A673 (cell line): ENCODE measurements around the gene SYNDIG1L. TPM values are rescaled to one million over a fixed set of nuclear protein-coding genes. Genes with fewer than 3 reads are reported as not detected.

Source experiments
- BruUV-seq: library from RNA; stranded (reverse); fragments of 400-500 nt; replicated peaks from 2 replicates; lab custom pipeline; 2021; lab: Mats Ljungman, UMichigan
- CTCF ChIA-PET: fragments of 300-600 bp; sonication (Branson Sonifier 250); formaldehyde crosslinking; loops from one replicate; lab custom pipeline; 2022; ENCODE audit warnings: antibody characterized with exemption; lab: Charles Lee
- POLR2A ChIA-PET: fragments of 300-600 bp; sonication (Branson Sonifier 250); formaldehyde crosslinking; loops from one replicate; lab custom pipeline; 2022; ENCODE audit warnings: antibody characterized with exemption; ENCODE audit not compliant: low non-redundant PET; lab: Charles Lee
- DNase-seq: peaks from one replicate; pipeline ENCODE4 v3.0.0-alpha.2; 2015; ENCODE audit warnings: low spot score
- H3K27ac ChIP-seq: fragments of 200-600 bp; sonication (generic); 2 replicates; pipeline ENCODE4 v1.5.1; 2016; ENCODE audit warnings: mixed run types, low read depth, mild to moderate bottlenecking, mixed read lengths, antibody characterized with exemption, low read length; ENCODE audit not compliant: poor library complexity, severe bottlenecking
- H3K27me3 ChIP-seq: fragments of 200-600 bp; sonication (generic); replicated peaks from 2 replicates; pipeline ENCODE4 v1.6.1; 2017; ENCODE audit warnings: mixed run types, low read depth, mild to moderate bottlenecking, mixed read lengths, antibody characterized with exemption, low read length; ENCODE audit not compliant: insufficient read depth, poor library complexity
- H3K36me3 ChIP-seq: fragments of 200-600 bp; sonication (generic); 2 replicates; pipeline ENCODE4 v1.6.1; 2016; ENCODE audit warnings: mixed run types, mild to moderate bottlenecking, mixed read lengths, antibody characterized with exemption, low read length; ENCODE audit not compliant: insufficient read depth, poor library complexity, severe bottlenecking
- H3K4me1 ChIP-seq: fragments of 200-600 bp; sonication (generic); 2 replicates; pipeline ENCODE4 v1.6.1; 2017; ENCODE audit warnings: mixed run types, mild to moderate bottlenecking, mixed read lengths, antibody characterized with exemption, low read length; ENCODE audit not compliant: insufficient read depth, poor library complexity, severe bottlenecking
- H3K4me3 ChIP-seq: fragments of 200-600 bp; sonication (generic); 2 replicates; pipeline ENCODE4 v1.5.1; 2016; ENCODE audit warnings: low read depth, mixed run types, mild to moderate bottlenecking, mixed read lengths, low read length; ENCODE audit not compliant: poor library complexity, severe bottlenecking
- H3K9me3 ChIP-seq: fragments of 200-600 bp; sonication (generic); 2 replicates; pipeline ENCODE4 v1.6.1; 2016; ENCODE audit warnings: mixed run types, low read depth, mild to moderate bottlenecking, mixed read lengths, antibody characterized with exemption, low read length; ENCODE audit not compliant: poor library complexity, severe bottlenecking
- EZH2 ChIP-seq: fragments of 200-600 bp; sonication (generic); IDR thresholded peaks from 2 replicates; pipeline ENCODE4 v1.6.1; 2017; ENCODE audit warnings: borderline replicate concordance, low read depth, mild to moderate bottlenecking, mixed read lengths, antibody characterized with exemption, low read length; ENCODE audit not compliant: poor library complexity, severe bottlenecking
- intact Hi-C: fragments of 100-400 bp; cut with micrococcal nuclease; formaldehyde crosslinking; loops from one replicate; pipeline ENCODE4 v1.10.0; 2022; ENCODE audit not compliant: unreplicated experiment
- total RNA-seq: library from RNA; stranded (reverse); gene quantifications from 2 replicates; pipeline ENCODE4 v1.2.3, GENCODE V29; 2021
- TF ChIP-seq, protein P1 (sequence below): fragments of 300-800, 200-600 bp; sonication (generic); conservative IDR thresholded peaks from 2 replicates; pipeline ENCODE4 v1.5.1; 2017; ENCODE audit warnings: low read depth, mild to moderate bottlenecking, antibody characterized with exemption, low read length, moderate library complexity, mixed read lengths

Gene SYNDIG1L
- total RNA-seq, 1 experiment from 2014 or later, result not detected

GRCh38 chr14:74427651-74428050 lies 1.6 kb upstream of the SYNDIG1L start:
- Histone ChIP-seq H3K9me3 (no peaks in the 10 kb centered on the region), H3K27ac (no peak overlapping the region), H3K27me3 (peaks cover 33% of the 10 kb centered on the region), H3K36me3 (no peaks in the 10 kb centered on the region), H3K4me1 (no peaks in the 10 kb centered on the region), H3K4me3 (no peak overlapping the region)
- ChIA-PET POLR2A (no interaction called here), CTCF (no interaction called here)
- DNase-seq, result no peak
- no peak for TF ChIP-seq EZH2
- TF ChIP-seq, protein P1, sequence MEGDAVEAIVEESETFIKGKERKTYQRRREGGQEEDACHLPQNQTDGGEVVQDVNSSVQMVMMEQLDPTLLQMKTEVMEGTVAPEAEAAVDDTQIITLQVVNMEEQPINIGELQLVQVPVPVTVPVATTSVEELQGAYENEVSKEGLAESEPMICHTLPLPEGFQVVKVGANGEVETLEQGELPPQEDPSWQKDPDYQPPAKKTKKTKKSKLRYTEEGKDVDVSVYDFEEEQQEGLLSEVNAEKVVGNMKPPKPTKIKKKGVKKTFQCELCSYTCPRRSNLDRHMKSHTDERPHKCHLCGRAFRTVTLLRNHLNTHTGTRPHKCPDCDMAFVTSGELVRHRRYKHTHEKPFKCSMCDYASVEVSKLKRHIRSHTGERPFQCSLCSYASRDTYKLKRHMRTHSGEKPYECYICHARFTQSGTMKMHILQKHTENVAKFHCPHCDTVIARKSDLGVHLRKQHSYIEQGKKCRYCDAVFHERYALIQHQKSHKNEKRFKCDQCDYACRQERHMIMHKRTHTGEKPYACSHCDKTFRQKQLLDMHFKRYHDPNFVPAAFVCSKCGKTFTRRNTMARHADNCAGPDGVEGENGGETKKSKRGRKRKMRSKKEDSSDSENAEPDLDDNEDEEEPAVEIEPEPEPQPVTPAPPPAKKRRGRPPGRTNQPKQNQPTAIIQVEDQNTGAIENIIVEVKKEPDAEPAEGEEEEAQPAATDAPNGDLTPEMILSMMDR, result no peak
- intact Hi-C loops, result no loop called here
- no TSS peak for BruUV-seq

DNA sequence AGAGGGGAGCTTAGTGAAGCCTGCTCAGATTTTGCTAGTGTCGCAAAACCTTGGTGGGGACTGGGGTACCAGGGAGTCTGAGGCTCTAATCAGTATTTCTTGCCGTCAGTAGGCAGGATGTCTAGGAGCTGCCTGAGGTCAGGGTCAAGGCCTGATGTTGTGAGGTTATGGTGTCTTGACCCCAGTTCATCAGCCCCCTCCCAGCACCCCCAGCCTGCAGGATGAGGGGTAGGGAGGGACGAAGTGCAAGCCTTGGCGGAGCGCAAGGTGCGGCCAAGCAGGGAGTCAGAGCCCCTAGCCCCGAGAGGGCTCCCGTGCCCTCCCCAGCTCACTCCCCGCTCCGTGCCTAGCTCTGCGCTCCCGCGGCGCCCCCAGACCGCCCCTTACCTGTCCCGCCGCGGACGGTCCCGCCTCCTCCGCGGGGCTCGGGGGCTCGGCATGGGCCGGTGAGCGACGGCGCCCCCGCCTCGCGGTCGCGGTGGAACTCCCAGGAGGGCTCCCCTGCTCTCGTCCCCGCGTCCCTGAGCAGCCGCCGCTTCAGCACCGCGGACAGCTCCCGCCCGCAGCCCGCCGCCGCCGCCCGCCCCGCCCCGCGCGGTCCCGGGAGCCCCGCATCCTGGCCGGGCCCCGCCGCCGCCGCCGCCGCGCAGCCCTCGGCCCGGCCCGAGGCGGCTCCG lies 347 bp downstream of the SYNDIG1L start:
- Histone ChIP-seq H3K27ac (no peak overlapping the region), H3K9me3 (no peaks in the 10 kb centered on the region), H3K27me3 (peaks cover 47% of the 10 kb centered on the region), H3K4me3 (no peak overlapping the region), H3K4me1 (no peaks in the 10 kb centered on the region), H3K36me3 (no peaks in the 10 kb centered on the region)
- peak; percentile 50 for DNase-seq
- intact Hi-C loops, result no loop called here
- no peak for TF ChIP-seq EZH2
- TF ChIP-seq, protein P1, result no peak
- ChIA-PET CTCF (no interaction called here), POLR2A (no interaction called here)
- BruUV-seq, result no TSS peak

DNA sequence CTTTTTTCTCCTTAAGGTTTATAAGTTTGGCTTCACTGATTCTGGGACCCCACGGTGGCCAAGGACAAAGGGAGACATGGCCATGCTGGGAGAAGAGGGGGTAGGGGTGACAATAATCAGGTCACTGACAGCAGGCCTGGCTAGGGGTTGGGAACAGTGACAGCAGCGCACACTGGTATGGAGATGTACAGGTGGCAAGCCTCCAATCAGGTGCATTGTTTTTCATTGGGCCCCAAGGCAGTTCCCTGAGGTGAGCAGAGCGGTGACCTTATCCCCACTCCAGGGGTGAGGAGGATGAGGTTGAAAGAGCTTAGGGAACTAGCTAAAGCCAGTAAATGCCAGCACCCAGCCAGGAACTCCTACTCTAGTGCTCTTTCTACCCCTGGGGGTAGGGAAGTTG lies 1.4 kb downstream of the SYNDIG1L start:
- Histone ChIP-seq H3K27me3 (peaks cover 56% of the 10 kb centered on the region), H3K4me3 (no peak overlapping the region), H3K4me1 (no peaks in the 10 kb centered on the region), H3K36me3 (no peaks in the 10 kb centered on the region), H3K27ac (no peak overlapping the region), H3K9me3 (no peaks in the 10 kb centered on the region)
- no peak for DNase-seq
- TF ChIP-seq, protein P1, result no peak
- no peak for TF ChIP-seq EZH2
- ChIA-PET CTCF (no interaction called here), POLR2A (no interaction called here)
- no TSS peak for BruUV-seq
- intact Hi-C loops, result no loop called here
